GM12891 (cell line): ENCODE results near the gene LRRC32.

Experiments used
- PAX5 ChIP-seq: IDR thresholded peaks from 2 replicates; pipeline ENCODE4 v1.6.1; 2011; ENCODE audit warnings: low read length, moderate library complexity, mild to moderate bottlenecking; ENCODE audit not compliant: insufficient read depth, severe bottlenecking
- POLR2A ChIP-seq: IDR thresholded peaks from 2 replicates; pipeline ENCODE4 v1.6.1; 2011; ENCODE audit warnings: low read depth, low read length, control low read depth
- POLR2AphosphoS5 ChIP-seq: IDR thresholded peaks from 2 replicates; pipeline ENCODE4 v1.6.1; 2011; ENCODE audit warnings: low read depth, low read length, control low read depth
- SPI1 ChIP-seq: IDR thresholded peaks from 2 replicates; pipeline ENCODE4 v1.6.1; 2011; ENCODE audit warnings: low read depth, low read length, control low read depth

- TF ChIP-seq POLR2A (no peak), POLR2AphosphoS5 (no peak), SPI1 (no peak), PAX5 (no peak)
Observed at GRCh38 chr11:76646882-76647534, 23.5 kb downstream of the LRRC32 start.
